GM19452 (cell line): Measurements from ENCODE around the gene LPCAT2.

Experiments used
- ATAC-seq: cut with Tn5 transposase; IDR thresholded peaks from one replicate; pipeline ENCODE4 v1.9.1; 2021; ENCODE audit not compliant: unreplicated experiment

LPCAT2 gene

DNA sequence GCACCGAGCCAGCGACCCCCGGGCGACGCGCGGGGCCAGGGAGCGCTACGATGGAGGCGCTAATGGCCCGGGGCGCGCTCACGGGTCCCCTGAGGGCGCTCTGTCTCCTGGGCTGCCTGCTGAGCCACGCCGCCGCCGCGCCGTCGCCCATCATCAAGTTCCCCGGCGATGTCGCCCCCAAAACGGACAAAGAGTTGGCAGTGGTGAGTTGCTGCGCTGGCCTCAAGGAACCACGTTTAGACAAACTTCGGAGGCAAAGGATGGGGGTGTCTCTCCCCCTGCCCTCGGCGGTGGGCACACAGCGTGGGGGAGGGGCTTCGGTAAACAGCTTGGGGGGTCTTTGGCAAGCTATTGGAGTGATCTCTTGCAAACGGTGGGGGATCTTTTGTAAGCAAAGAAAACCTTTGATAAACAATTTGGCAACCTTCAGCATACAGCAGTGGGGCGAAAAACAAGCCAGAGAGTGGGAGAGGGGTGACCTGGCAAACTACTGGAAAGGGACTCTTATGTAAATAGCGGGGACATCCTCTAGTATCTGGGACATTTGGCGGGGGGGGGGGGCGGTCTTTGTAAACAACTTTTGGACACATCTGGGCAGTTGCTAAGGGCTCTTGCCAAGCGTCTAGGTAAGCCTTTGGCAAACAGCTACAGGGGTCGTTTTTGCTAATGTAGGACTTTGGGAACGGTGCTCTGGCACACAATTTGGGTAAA lies 29.3 kb upstream of the LPCAT2 start:
- no peak for ATAC-seq

GRCh38 chr16:55480228-55480655 lies 28.6 kb upstream of the LPCAT2 start:
- no peak for ATAC-seq

DNA sequence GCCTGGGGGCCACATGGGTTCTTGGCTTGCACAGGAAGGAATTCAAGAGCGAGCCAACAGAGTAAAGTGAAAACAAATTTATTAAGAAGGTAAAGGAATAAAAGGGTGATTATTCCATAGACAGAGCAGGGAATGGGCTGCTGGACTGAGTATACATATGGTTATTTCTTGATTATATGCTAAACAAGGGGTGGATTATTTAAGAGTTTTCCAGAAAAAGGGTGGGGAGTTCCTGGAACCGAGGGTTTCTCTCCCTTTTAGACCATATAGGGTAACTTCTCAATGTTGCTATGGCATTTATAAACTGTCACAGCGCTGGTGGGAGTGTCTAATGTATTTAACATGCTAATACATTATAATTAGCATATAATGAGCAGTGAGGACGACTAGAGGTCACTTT lies 27.8 kb upstream of the LPCAT2 start:
- ATAC-seq: no peak

DNA sequence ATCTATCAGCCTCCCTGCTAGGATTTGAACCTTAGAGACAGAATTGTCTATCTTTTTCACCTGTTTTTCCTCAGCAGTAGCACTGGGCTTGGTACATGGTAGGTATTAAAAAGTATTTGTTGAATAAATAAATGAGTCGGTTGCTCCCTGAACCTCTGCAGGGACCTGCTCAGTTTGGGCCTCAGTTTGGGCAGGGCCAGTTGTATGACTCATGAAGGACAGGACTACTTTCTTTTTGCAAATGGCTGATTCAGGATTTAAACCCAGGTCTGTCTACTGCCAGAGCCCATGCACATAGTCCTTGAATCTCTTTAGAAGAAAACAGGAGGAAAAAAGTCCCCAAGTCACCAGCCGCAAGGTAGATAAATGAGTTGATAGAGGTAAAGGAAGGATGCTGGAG lies 26.8 kb upstream of the LPCAT2 start:
- no peak for ATAC-seq

GRCh38 chr16:55487048-55487803 lies 21.6 kb upstream of the LPCAT2 start:
- no peak for ATAC-seq

DNA sequence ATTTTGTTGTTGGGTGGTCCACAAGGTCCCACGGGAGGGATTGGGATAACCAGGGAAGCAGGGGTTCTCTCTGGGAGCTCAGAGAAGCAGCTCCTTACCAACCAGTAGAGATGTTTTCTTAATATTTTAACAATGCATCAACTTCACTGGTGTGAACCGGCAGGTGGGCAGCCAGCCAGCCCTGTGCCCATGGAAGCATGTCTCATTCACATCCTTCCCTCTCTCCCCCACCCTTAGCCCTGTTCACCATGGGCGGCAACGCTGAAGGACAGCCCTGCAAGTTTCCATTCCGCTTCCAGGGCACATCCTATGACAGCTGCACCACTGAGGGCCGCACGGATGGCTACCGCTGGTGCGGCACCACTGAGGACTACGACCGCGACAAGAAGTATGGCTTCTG lies 20.6 kb upstream of the LPCAT2 start:
- no peak for ATAC-seq

- no peak for ATAC-seq
Observed at GRCh38 chr16:55489119-55489955, 19.5 kb upstream of the LPCAT2 start.

DNA sequence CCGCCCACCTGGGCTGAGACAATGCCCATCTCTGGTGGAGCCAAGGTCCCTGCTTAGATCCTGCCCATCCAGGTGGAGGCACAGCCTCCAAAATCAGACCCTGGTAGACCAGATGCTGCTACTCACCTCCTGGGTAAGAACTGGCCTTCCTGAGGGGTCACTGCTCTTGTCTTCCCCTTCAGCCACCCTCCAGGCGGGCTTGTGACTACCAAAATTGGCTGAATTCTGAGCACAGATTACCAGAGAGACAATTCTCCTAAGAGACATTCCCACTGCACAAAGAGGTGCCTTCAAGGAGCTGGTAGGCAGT lies 19.0 kb upstream of the LPCAT2 start:
- ATAC-seq: no peak

DNA sequence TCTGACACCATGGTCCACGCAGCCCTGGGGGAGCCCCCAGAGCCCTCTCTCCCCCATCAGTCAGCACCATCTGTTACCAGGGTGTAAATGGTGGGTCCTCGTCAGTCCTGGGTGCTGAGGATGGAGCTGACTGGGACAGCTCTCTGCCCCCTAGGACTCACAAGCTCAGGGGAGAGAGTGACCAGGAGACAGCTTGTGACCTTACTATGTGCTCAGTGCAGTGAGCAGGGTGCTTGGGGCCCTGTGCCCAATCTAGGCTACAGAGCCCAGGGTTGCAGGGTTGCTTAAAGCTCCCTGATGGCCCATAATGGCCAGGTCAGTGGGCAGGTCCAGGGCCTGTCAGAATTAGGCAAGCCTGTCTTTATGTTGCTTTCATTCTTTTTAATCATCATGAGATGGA lies 18.6 kb upstream of the LPCAT2 start:
- no peak for ATAC-seq

DNA sequence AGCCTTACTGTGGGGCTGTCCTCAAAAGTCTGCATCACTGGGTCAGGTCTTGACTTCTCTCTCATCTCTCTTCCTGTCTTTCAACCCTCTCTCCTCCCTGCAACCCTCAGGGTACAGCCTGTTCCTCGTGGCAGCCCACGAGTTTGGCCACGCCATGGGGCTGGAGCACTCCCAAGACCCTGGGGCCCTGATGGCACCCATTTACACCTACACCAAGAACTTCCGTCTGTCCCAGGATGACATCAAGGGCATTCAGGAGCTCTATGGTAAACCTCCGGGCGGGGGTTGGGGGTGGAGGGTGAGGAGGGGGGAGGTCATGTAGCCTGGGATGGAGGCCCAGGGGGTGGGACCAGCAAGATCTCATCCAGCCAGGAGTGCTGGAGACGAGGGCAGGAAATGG lies 17.2 kb upstream of the LPCAT2 start:
- no peak for ATAC-seq

- ATAC-seq: no peak
Observed at GRCh38 chr16:55492756-55493380, 16.0 kb upstream of the LPCAT2 start.

- no peak for ATAC-seq
Observed at GRCh38 chr16:55494994-55495421, 13.9 kb upstream of the LPCAT2 start.

DNA sequence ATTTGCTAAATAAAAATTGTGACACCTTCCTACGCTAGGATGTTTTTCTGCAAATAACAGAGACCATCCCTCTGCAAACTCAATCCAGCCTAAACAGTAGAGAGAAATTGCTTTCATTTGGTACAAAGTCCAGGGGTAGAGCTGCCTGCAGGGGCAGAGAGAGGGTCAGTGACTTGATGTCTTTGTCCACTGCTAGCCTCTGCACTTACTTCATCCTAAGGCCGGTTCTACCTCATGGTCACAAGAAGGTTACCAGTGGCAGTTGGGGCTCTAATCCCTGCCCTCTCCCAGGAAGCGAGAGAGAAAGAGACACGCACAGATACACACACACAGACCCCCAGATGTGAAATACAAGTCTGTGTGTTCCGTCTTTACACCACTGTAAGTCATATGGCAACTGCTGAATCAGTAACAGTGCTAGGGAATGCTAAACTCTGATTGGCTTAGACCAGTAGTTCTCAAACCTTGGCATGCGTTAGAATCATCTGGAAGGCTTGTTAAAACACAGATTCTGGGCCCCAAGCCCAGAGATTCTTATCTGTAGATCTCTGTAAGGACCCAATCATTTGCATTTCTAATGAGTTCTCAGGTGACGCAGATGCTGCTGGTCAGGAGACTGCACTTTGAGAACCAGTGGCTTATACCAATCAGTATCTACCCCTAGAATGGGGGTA lies 13.1 kb upstream of the LPCAT2 start:
- ATAC-seq: no peak

DNA sequence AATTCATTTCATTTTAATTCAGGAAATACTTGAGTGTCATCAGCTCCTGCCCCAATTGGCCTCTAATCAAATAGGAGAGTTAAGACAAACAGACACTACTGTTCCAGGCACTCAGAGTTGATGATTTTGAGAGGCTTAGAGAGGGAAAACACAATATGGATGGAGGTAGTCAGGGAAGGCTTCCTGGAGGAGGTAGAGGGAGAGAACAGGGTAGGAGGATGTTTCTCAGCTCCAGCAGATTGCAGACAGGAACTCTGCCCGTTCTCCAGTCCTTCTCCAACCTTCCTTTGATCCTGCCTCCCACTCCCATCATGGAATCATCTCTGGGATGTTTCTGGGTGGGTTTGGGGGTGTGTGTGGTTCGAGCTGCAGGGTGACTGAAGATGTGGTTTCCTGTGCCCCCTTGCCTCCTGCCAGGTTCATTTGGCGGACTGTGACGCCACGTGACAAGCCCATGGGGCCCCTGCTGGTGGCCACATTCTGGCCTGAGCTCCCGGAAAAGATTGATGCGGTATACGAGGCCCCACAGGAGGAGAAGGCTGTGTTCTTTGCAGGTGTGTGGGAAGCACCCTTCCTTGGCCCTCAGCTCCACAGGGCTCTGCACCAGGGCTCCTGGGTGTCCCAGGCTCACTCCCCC lies 12.2 kb upstream of the LPCAT2 start:
- ATAC-seq: no peak

DNA sequence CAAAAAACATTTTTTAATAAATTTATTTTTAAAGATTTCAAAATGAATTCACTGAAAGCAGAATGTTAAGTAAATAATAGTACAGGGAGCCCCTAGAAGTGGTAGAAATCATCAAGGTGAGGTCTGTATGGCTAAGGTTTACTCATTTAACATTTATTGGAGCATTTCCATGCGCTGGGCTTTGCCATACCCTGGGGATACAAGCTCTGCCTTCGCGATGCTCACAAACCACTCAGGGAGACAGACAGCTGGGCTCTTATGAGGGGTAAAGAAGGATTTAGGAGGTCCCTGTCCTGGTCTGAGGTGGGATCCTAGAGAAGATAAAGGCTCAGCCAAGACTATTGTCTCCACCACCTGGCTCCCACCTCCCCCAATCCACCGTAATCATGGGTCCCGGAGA lies 11.3 kb upstream of the LPCAT2 start:
- no peak for ATAC-seq

GRCh38 chr16:55498101-55498500 lies 10.8 kb upstream of the LPCAT2 start:
- ATAC-seq: no peak

DNA sequence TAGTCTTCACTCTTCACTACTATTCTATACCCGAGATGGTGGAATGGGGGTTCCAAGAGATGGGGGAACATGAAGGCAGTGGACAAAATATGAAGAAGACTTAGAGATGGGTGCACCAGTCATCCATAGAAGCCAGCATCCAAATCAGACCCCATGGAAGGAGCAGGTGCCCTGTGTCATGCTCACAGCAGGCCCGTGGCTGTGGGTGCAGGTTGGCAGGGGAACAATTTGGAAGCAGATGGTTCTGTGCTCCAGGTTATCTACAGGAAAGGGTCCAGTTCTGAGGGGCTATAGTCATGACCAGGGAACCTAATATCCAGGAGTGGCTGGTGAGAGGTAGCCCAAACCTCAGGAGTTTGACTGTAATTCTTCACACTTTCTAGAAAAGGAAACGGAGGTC lies 9.6 kb upstream of the LPCAT2 start:
- ATAC-seq: no peak

- no peak for ATAC-seq
Observed at GRCh38 chr16:55499951-55500529, 8.8 kb upstream of the LPCAT2 start.

GRCh38 chr16:55500530-55501011 lies 8.3 kb upstream of the LPCAT2 start:
- no peak for ATAC-seq
